ENCODE measurements around the gene WDR88.

- TF ChIP-seq CTCF (IDR thresholded peaks at IDR 0.05): no peak
- TF ChIP-seq POLR2A (IDR thresholded peaks at IDR 0.05): no peak
Measured at GRCh38 chr19:33174186-33174585, 42.3 kb downstream of the WDR88 start.
